ENCODE results near the gene RNF181. TPM values are rescaled to one million over a fixed set of nuclear protein-coding genes. Genes with fewer than 3 reads are reported as not detected.
A peak's percentile ranks its signal among the peaks of the same experiment; 100 is the strongest.

RNF181 gene
- total and polyA plus RNA-seq, 2 of the 13 experiments (the other 11 are each of a cell fraction or from before 2014, with no cell fraction given) = 224 to 578 TPM

- TF ChIP-seq ATF3 (CRISPR knock-in tag; IDR thresholded peaks at IDR 0.05) (no peak), KAT8 (CRISPR knock-in tag; IDR thresholded peaks at IDR 0.05) (peak; percentile 94), ZNF562 (CRISPR knock-in tag; IDR thresholded peaks at IDR 0.05; ENCODE audit: borderline replicate concordance) (no peak), ZNF20 (CRISPR knock-in tag; IDR thresholded peaks at IDR 0.05) (no peak), TOE1 (CRISPR knock-in tag; IDR thresholded peaks at IDR 0.05) (peak; percentile 34; the same call in 1 of the 2 replicates), PRDM15 (CRISPR knock-in tag; IDR thresholded peaks at IDR 0.05) (peak; percentile 82), TRAFD1 (CRISPR knock-in tag; IDR thresholded peaks at IDR 0.05; ENCODE audit: borderline replicate concordance) (no peak), SALL1 (CRISPR knock-in tag; IDR thresholded peaks at IDR 0.05) (peak; percentile 73), BCL3 (CRISPR knock-in tag; IDR thresholded peaks at IDR 0.05) (peak; percentile 42), SIX4 (CRISPR knock-in tag; IDR thresholded peaks at IDR 0.05) (no peak), JDP2 (CRISPR knock-in tag; IDR thresholded peaks at IDR 0.05; ENCODE audit: borderline replicate concordance) (no peak), ZNF740 (CRISPR knock-in tag; IDR thresholded peaks at IDR 0.05) (no peak), ZMAT3 (CRISPR knock-in tag; conservative IDR thresholded peaks at IDR 0.05) (peak; percentile 81; the same call in 1 of the 2 replicates), ZSCAN5A (CRISPR knock-in tag; IDR thresholded peaks at IDR 0.05; ENCODE audit: borderline replicate concordance) (no peak), ZNF709 (CRISPR knock-in tag; IDR thresholded peaks at IDR 0.05) (peak; percentile 74; the same call in 1 of the 2 replicates), NFIB (CRISPR knock-in tag; IDR thresholded peaks at IDR 0.05; ENCODE audit: borderline replicate concordance) (no peak), JUNB (CRISPR knock-in tag; IDR thresholded peaks at IDR 0.05; ENCODE audit: borderline replicate concordance) (no peak), FOXO1 (CRISPR knock-in tag; IDR thresholded peaks at IDR 0.05) (0 out of 2 replicates have a peak, but pooled peaks have one; percentile 35), AGO1 (IDR thresholded peaks at IDR 0.05; ENCODE audit: low read depth, low read length, poor library complexity, severe bottlenecking) (peak; percentile 97), CBFB (CRISPR knock-in tag; IDR thresholded peaks at IDR 0.05) (0 out of 2 replicates have a peak, but pooled peaks have one; percentile 37)
Observed at GRCh38 chr2:85595301-85596025, at the start of gene RNF181 (continued).
